ENCODE results near the gene STT3A. TPM values are rescaled to one million over a fixed set of nuclear protein-coding genes. Genes with fewer than 3 reads are reported as not detected.

Gene STT3A
- total and polyA plus RNA-seq, 2 experiments from 2014 or later = 91.7 to 156 TPM

- Mint-ChIP-seq H3K4me1 (no peaks in the 10 kb centered on the region), H3K36me3 (ENCODE audit: low read depth) (peaks cover 74% of the 10 kb centered on the region), H3K4me3 (no peak overlapping the region), H3K27ac (no peak overlapping the region), H3K9me3 (peaks cover 5% of the 10 kb centered on the region; the same call in 2 of the 3 replicates), H3K27me3 (ENCODE audit: insufficient read depth, low read depth, poor library complexity) (no peaks in the 10 kb centered on the region)
- peaks cover 43% of the 10 kb centered on the region for H3K79me2 ChIP-seq (replicated peaks; ENCODE audit: insufficient read depth)
- no peaks in the 10 kb centered on the region for H3K4me1 ChIP-seq (ENCODE audit: insufficient read depth)
- no peak overlapping the region for H3K27ac ChIP-seq (ENCODE audit: low read depth)
- no peaks in the 10 kb centered on the region for H3F3A ChIP-seq (replicated peaks; ENCODE audit: low read depth)
- H4K20me1 ChIP-seq (replicated peaks; ENCODE audit: insufficient read depth) = no peaks in the 10 kb centered on the region; the same call in none of the 2 replicates
- no peak overlapping the region for H2AFZ ChIP-seq
- no peak for TF ChIP-seq EZH2phosphoT487 (IDR thresholded peaks at IDR 0.05; ENCODE audit: unreplicated experiment)
- no peak for TF ChIP-seq EZH2 (IDR thresholded peaks at IDR 0.05; ENCODE audit: low read depth, unreplicated experiment)
- no peak for TF ChIP-seq STAT1 (IDR thresholded peaks at IDR 0.05; ENCODE audit: unreplicated experiment)
- TF ChIP-seq NANOG (IDR thresholded peaks at IDR 0.05; ENCODE audit: borderline replicate concordance) = no peak
- TF ChIP-seq CTCF (conservative IDR thresholded peaks at IDR 0.05; ENCODE audit: low read depth in 2 of 2) = no peak
- no peak for TF ChIP-seq POLR2AphosphoS5 (IDR thresholded peaks at IDR 0.05; ENCODE audit: low read depth)
- no peak for TF ChIP-seq ZNF331 (CRISPR knock-in tag; IDR thresholded peaks at IDR 0.05; ENCODE audit: low read depth)
- TF ChIP-seq ZNF114 (CRISPR knock-in tag; IDR thresholded peaks at IDR 0.05) = no peak
- no peak for TF ChIP-seq ZNF462 (CRISPR knock-in tag; IDR thresholded peaks at IDR 0.05)
- TF ChIP-seq CREB1 (CRISPR knock-in tag; IDR thresholded peaks at IDR 0.05; ENCODE audit: low read depth) = no peak
- no peak for TF ChIP-seq ETS1 (IDR thresholded peaks at IDR 0.05)
- TF ChIP-seq JUNB (IDR thresholded peaks at IDR 0.05; ENCODE audit: unreplicated experiment) = no peak
- TF ChIP-seq REST (IDR thresholded peaks at IDR 0.05; ENCODE audit: unreplicated experiment) = no peak
- H3K4me3 ChIP-seq = no peak overlapping the region
- no peaks in the 10 kb centered on the region for H3K9me2 ChIP-seq (ENCODE audit: insufficient read depth)
- no peak for DNase-seq (ENCODE audit: low spot score)
- H3K36me3 ChIP-seq (ENCODE audit: insufficient read depth) = peaks cover 10% of the 10 kb centered on the region; the same call in 1 of the 2 replicates
- no peaks in the 10 kb centered on the region for H3K27me3 ChIP-seq (ENCODE audit: insufficient read depth)
- no peak for ATAC-seq
- no peak overlapping the region for H3K4me2 ChIP-seq
Measured at GRCh38 chr11:125662689-125663088, 70.0 kb downstream of the STT3A start.

Data from GM23338 (cell line).